H9 (cell line): ENCODE results near the gene LRIG1. TPM values are rescaled to one million over a fixed set of nuclear protein-coding genes. Genes with fewer than 3 reads are reported as not detected.

Source experiments
- DNase-seq: peaks from one replicate; pipeline ENCODE4 v3.0.0-alpha.2; 2017
- H2AFZ ChIP-seq: one replicate; pipeline ENCODE4 v1.6.1; 2013; ENCODE audit warnings: mild to moderate bottlenecking, low read length, control low read depth, moderate library complexity
- H2AK5ac ChIP-seq: 2 replicates; pipeline ENCODE4 v1.6.1; 2013; ENCODE audit warnings: low read length, control low read depth, mixed read lengths; ENCODE audit not compliant: insufficient read length
- H2BK120ac ChIP-seq: one replicate; pipeline ENCODE4 v1.6.1; 2013; ENCODE audit warnings: low read depth, mild to moderate bottlenecking, low read length, control low read depth, inconsistent platforms; ENCODE audit not compliant: poor library complexity, severe bottlenecking
- H2BK12ac ChIP-seq: 2 replicates; pipeline ENCODE4 v1.6.1; 2013; ENCODE audit warnings: low read length, control low read depth, mixed read lengths, low read depth; ENCODE audit not compliant: insufficient read length
- H2BK15ac ChIP-seq: 2 replicates; pipeline ENCODE4 v1.6.1; 2013; ENCODE audit warnings: low read depth, low read length, control low read depth
- H2BK20ac ChIP-seq: one replicate; pipeline ENCODE4 v1.6.1; 2013; ENCODE audit warnings: low read depth, mild to moderate bottlenecking, low read length, control low read depth, inconsistent platforms; ENCODE audit not compliant: poor library complexity, severe bottlenecking
- H2BK5ac ChIP-seq: 2 replicates; pipeline ENCODE4 v1.6.1; 2013; ENCODE audit warnings: low read length, control low read depth, mixed read lengths; ENCODE audit not compliant: insufficient read length
- H3K14ac ChIP-seq: 2 replicates; pipeline ENCODE4 v1.6.1; 2013; ENCODE audit warnings: low read length, control low read depth; ENCODE audit not compliant: insufficient read depth
- H3K18ac ChIP-seq: 2 replicates; pipeline ENCODE4 v1.6.1; 2013; ENCODE audit warnings: low read depth, mild to moderate bottlenecking, mixed read lengths, low read length, control low read depth; ENCODE audit not compliant: insufficient read length
- H3K23ac ChIP-seq: 2 replicates; pipeline ENCODE4 v1.6.1; 2013; ENCODE audit warnings: low read length, control low read depth, mixed read lengths, low read depth; ENCODE audit not compliant: insufficient read length
- H3K23me2 ChIP-seq: 2 replicates; pipeline ENCODE4 v1.6.1; 2013; ENCODE audit warnings: low read depth, mild to moderate bottlenecking, mixed read lengths, low read length, control low read depth; ENCODE audit not compliant: insufficient read length, poor library complexity, severe bottlenecking
- H3K27ac ChIP-seq: 2 replicates; pipeline ENCODE4 v1.5.1; 2013; ENCODE audit warnings: low read length, control low read depth, mixed read lengths, low read depth; ENCODE audit not compliant: insufficient read length
- H3K27me3 ChIP-seq: 2 replicates; pipeline ENCODE4 v1.6.1; 2013; ENCODE audit warnings: low read length, control low read depth, inconsistent platforms; ENCODE audit not compliant: insufficient read depth
- H3K4ac ChIP-seq: 2 replicates; pipeline ENCODE4 v1.6.1; 2013; ENCODE audit warnings: low read depth, mild to moderate bottlenecking, control low read depth, inconsistent platforms, low read length, moderate library complexity
- H3K4me1 ChIP-seq: 2 replicates; pipeline ENCODE4 v1.6.1; 2013; ENCODE audit warnings: low read length, control low read depth, inconsistent platforms; ENCODE audit not compliant: insufficient read depth
- H3K4me2 ChIP-seq: 2 replicates; pipeline ENCODE4 v1.6.1; 2013; ENCODE audit warnings: low read length, control low read depth, mixed read lengths; ENCODE audit not compliant: insufficient read length, insufficient read depth
- H3K56ac ChIP-seq: 2 replicates; pipeline ENCODE4 v1.6.1; 2013; ENCODE audit warnings: low read depth, mild to moderate bottlenecking, mixed read lengths, low read length, control low read depth; ENCODE audit not compliant: insufficient read length
- H3K79me1 ChIP-seq: 2 replicates; pipeline ENCODE4 v1.6.1; 2013; ENCODE audit warnings: low read depth, mild to moderate bottlenecking, moderate library complexity, low read length, control low read depth, inconsistent platforms; ENCODE audit not compliant: insufficient read depth, poor library complexity, severe bottlenecking
- H3K79me2 ChIP-seq: 2 replicates; pipeline ENCODE4 v1.6.1; 2013; ENCODE audit warnings: low read length, control low read depth, inconsistent platforms; ENCODE audit not compliant: insufficient read depth
- H3K9ac ChIP-seq: 2 replicates; pipeline ENCODE4 v1.6.1; 2013; ENCODE audit warnings: low read length, control low read depth, mixed read lengths; ENCODE audit not compliant: insufficient read length; ENCODE audit errors: extremely low read depth
- H3K9me3 ChIP-seq: one replicate; pipeline ENCODE4 v1.6.1; 2013; ENCODE audit warnings: low read depth, low read length, inconsistent platforms; ENCODE audit not compliant: control insufficient read depth
- H3T11ph ChIP-seq: one replicate; pipeline ENCODE4 v1.6.1; 2013; ENCODE audit warnings: mild to moderate bottlenecking, low read length, control low read depth, inconsistent platforms
- H4K20me1 ChIP-seq: one replicate; pipeline ENCODE4 v1.6.1; 2013; ENCODE audit not compliant: control insufficient read depth, insufficient read length, insufficient read depth
- H4K5ac ChIP-seq: 2 replicates; pipeline ENCODE4 v1.6.1; 2013; ENCODE audit warnings: low read depth, mild to moderate bottlenecking, mixed read lengths, low read length, control low read depth; ENCODE audit not compliant: insufficient read length
- H4K8ac ChIP-seq: replicated peaks from 2 replicates; pipeline ENCODE4 v1.6.1; 2013; ENCODE audit warnings: low read length, control low read depth, mixed read lengths, low read depth; ENCODE audit not compliant: insufficient read length
- H4K91ac ChIP-seq: 2 replicates; pipeline ENCODE4 v1.6.1; 2013; ENCODE audit warnings: low read depth, mild to moderate bottlenecking, moderate library complexity, mixed read lengths, low read length, control low read depth; ENCODE audit not compliant: insufficient read length
- H3K27ac Mint-ChIP-seq, 3 experiments: 2 replicates in 2 of 3; 3 replicates in 1 of 3; pipeline ENCODE4 v1.8.0; 2020 to 2021; ENCODE audit warnings: mixed read lengths in 3 of 3, mild to moderate bottlenecking in 1 of 3, moderate library complexity in 1 of 3
- H3K27me3 Mint-ChIP-seq: 2 replicates; pipeline ENCODE4 v1.8.0; 2021; ENCODE audit warnings: low read depth, mild to moderate bottlenecking, moderate library complexity, mixed read lengths
- H3K36me3 Mint-ChIP-seq, 3 experiments: 2 replicates in 2 of 3; 3 replicates in 1 of 3; pipeline ENCODE4 v1.8.0; 2020 to 2021; ENCODE audit warnings: low read depth in 3 of 3, mixed read lengths in 3 of 3; ENCODE audit not compliant: insufficient read depth in 1 of 3
- H3K4me1 Mint-ChIP-seq, 2 experiments: 2 replicates each; pipeline ENCODE4 v1.8.0; 2020; ENCODE audit warnings: mixed read lengths in 2 of 2
- H3K4me3 Mint-ChIP-seq, 2 experiments: 2 replicates in 1 of 2; 3 replicates in 1 of 2; pipeline ENCODE4 v1.8.0; 2020 to 2021; ENCODE audit warnings: mild to moderate bottlenecking in 2 of 2, mixed read lengths in 2 of 2, moderate library complexity in 1 of 2
- H3K9me3 Mint-ChIP-seq, 2 experiments: 2 replicates in 1 of 2; 3 replicates in 1 of 2; pipeline ENCODE4 v1.8.0; 2020; ENCODE audit warnings: mild to moderate bottlenecking in 2 of 2, mixed read lengths in 2 of 2, moderate library complexity in 1 of 2
- WGBS: extraction: QIAGEN DNeasy Blood & Tissue Kit; methylation state at CpG from one replicate; pipeline ENCODE4 v1.1.7; 2013; ENCODE audit warnings: missing lambda C conversion rate, low lambda C conversion rate, mixed read lengths; ENCODE audit not compliant: insufficient read length; ENCODE audit errors: extremely low coverage; 5-methylcytosine and 5-hydroxymethylcytosine counted together
- total RNA-seq: library from RNA; stranded (reverse); gene quantifications from 2 replicates; pipeline ENCODE4 v1.2.1, GENCODE V29; 2021
- TF ChIP-seq, protein P1 (sequence below): fragments of 200-600 bp; sonication (generic); conservative IDR thresholded peaks from 3 replicates; pipeline ENCODE4 v1.8.0; 2021; ENCODE audit warnings: antibody characterized with exemption, mild to moderate bottlenecking

LRIG1 gene
- total RNA-seq, 1 experiment from 2014 or later, result 70.3 TPM

DNA sequence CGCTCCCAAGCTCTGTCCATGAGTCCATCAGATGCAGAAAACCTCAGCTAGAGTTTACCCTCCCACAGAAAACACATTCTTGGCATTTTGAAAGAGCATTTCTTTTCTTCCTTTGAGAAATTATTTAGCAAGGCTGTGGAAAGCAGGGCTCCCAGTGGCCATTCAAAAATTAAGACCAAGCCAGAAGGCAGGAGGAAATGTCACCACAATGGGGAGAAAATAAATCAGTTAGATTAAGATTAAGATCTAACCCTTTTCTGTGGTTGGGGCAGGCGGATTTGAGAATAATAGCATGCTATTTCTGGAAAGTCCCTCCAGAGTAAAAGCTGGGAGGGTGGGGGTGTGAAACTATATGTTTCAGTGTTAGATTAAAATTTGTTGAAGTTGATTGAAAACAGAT, 20.2 kb downstream of the LRIG1 start:
- Histone ChIP-seq H4K5ac (no peak overlapping the region), H3K27me3 (no peaks in the 10 kb centered on the region), H2BK5ac (no peak overlapping the region), H4K91ac (no peak overlapping the region), H2BK20ac (no peak overlapping the region), H3K14ac (no peak overlapping the region), H2BK12ac (no peak overlapping the region), H3K4me1 (peaks cover 52% of the 10 kb centered on the region), H4K20me1 (no peaks in the 10 kb centered on the region), H4K8ac (no peak overlapping the region), H3K4ac (no peak overlapping the region), H3K18ac (no peak overlapping the region), H3K56ac (no peak overlapping the region), H3K4me2 (no peak overlapping the region), H2BK120ac (no peak overlapping the region), H3K79me1 (peaks cover 3% of the 10 kb centered on the region), H3K79me2 (peaks cover 87% of the 10 kb centered on the region; the same call in 1 of the 2 replicates), H3K23me2 (no peaks in the 10 kb centered on the region), H3K9me3 (no peaks in the 10 kb centered on the region), H2BK15ac (no peak overlapping the region), H3K9ac (no peak overlapping the region), H3K23ac (no peak overlapping the region), H3T11ph (no peak overlapping the region), H2AK5ac (no peak overlapping the region), H3K27ac (no peak overlapping the region), H2AFZ (no peak overlapping the region)
- no peaks in the 10 kb centered on the region for H3K9me3 Mint-ChIP-seq
- no CpG with 5 or more reads among the region's 2 CpGs for WGBS
- peaks cover 28 to 29% of the 10 kb centered on the region in 2 experiments for H3K4me1 Mint-ChIP-seq
- H3K36me3 Mint-ChIP-seq, result peaks cover 2 to 5% (median 2%) of the 10 kb centered on the region in 3 experiments; a peak in 6 of 7 replicates
- H3K27ac Mint-ChIP-seq, result peak overlapping the region; percentile 32 to 62 (median 34); a peak in 4 of 7 replicates
- H3K4me3 Mint-ChIP-seq, result peak overlapping the region in 1 of 2 experiments; percentile 21; a peak in 1 of 5 replicates
- H3K27me3 Mint-ChIP-seq, result no peaks in the 10 kb centered on the region
- TF ChIP-seq, protein P1, sequence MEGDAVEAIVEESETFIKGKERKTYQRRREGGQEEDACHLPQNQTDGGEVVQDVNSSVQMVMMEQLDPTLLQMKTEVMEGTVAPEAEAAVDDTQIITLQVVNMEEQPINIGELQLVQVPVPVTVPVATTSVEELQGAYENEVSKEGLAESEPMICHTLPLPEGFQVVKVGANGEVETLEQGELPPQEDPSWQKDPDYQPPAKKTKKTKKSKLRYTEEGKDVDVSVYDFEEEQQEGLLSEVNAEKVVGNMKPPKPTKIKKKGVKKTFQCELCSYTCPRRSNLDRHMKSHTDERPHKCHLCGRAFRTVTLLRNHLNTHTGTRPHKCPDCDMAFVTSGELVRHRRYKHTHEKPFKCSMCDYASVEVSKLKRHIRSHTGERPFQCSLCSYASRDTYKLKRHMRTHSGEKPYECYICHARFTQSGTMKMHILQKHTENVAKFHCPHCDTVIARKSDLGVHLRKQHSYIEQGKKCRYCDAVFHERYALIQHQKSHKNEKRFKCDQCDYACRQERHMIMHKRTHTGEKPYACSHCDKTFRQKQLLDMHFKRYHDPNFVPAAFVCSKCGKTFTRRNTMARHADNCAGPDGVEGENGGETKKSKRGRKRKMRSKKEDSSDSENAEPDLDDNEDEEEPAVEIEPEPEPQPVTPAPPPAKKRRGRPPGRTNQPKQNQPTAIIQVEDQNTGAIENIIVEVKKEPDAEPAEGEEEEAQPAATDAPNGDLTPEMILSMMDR, result no peak
- no peak for DNase-seq
